ENCODE results near the gene LAMTOR2. TPM values are rescaled to one million over a fixed set of nuclear protein-coding genes. Genes with fewer than 3 reads are reported as not detected.

The LAMTOR2 gene
- total and polyA plus RNA-seq, 10 of the 15 experiments (the other 5 are each of a cell fraction or from before 2014, with no cell fraction given) = 71.9 to 264 (median 97.0) TPM

DNA sequence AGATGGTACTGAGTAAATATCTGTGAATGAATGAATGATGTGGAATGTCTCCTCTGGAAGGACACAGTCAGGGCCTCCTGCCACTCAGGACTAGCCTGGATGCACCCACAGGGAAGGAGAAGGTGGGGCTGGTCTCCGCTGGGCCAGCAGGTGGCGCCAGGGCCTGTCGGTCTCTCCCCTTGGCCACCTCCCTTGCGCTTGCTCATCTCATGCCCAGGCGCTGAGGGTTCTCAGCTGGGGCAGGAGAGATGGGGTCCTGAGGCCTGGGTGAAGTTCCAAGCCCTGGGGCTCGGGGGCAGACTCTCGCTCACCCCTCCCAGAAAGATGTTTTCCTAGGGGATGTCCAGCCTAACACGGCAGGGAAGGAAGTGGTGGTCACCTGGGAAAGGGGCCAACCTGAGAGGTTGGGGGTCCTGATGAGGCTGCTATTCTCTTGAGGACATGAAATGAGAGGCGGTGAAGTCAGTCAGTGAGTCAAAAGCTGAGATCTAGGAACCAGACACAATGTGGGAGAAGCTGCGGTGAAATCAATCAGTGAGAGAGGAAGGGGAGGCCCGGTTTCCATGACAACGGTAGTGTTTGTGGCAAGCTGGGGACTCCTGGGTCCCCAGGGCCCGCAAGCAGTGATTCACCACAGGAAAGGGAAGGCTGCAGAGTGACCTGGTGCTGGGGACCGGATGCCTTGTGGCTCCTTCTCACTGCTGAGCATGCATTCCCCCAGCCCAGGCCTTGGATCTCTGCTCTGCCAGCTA is 42.2 kb downstream of the LAMTOR2 start (continued):
- TF ChIP-seq, protein P1, sequence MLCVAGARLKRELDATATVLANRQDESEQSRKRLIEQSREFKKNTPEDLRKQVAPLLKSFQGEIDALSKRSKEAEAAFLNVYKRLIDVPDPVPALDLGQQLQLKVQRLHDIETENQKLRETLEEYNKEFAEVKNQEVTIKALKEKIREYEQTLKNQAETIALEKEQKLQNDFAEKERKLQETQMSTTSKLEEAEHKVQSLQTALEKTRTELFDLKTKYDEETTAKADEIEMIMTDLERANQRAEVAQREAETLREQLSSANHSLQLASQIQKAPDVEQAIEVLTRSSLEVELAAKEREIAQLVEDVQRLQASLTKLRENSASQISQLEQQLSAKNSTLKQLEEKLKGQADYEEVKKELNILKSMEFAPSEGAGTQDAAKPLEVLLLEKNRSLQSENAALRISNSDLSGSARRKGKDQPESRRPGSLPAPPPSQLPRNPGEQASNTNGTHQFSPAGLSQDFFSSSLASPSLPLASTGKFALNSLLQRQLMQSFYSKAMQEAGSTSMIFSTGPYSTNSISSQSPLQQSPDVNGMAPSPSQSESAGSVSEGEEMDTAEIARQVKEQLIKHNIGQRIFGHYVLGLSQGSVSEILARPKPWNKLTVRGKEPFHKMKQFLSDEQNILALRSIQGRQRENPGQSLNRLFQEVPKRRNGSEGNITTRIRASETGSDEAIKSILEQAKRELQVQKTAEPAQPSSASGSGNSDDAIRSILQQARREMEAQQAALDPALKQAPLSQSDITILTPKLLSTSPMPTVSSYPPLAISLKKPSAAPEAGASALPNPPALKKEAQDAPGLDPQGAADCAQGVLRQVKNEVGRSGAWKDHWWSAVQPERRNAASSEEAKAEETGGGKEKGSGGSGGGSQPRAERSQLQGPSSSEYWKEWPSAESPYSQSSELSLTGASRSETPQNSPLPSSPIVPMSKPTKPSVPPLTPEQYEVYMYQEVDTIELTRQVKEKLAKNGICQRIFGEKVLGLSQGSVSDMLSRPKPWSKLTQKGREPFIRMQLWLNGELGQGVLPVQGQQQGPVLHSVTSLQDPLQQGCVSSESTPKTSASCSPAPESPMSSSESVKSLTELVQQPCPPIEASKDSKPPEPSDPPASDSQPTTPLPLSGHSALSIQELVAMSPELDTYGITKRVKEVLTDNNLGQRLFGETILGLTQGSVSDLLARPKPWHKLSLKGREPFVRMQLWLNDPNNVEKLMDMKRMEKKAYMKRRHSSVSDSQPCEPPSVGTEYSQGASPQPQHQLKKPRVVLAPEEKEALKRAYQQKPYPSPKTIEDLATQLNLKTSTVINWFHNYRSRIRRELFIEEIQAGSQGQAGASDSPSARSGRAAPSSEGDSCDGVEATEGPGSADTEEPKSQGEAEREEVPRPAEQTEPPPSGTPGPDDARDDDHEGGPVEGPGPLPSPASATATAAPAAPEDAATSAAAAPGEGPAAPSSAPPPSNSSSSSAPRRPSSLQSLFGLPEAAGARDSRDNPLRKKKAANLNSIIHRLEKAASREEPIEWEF (IDR thresholded peaks at IDR 0.05; ENCODE audit: insufficient replicate concordance, low read depth, low read length) = peak; percentile 92
- TF ChIP-seq, protein P2, sequence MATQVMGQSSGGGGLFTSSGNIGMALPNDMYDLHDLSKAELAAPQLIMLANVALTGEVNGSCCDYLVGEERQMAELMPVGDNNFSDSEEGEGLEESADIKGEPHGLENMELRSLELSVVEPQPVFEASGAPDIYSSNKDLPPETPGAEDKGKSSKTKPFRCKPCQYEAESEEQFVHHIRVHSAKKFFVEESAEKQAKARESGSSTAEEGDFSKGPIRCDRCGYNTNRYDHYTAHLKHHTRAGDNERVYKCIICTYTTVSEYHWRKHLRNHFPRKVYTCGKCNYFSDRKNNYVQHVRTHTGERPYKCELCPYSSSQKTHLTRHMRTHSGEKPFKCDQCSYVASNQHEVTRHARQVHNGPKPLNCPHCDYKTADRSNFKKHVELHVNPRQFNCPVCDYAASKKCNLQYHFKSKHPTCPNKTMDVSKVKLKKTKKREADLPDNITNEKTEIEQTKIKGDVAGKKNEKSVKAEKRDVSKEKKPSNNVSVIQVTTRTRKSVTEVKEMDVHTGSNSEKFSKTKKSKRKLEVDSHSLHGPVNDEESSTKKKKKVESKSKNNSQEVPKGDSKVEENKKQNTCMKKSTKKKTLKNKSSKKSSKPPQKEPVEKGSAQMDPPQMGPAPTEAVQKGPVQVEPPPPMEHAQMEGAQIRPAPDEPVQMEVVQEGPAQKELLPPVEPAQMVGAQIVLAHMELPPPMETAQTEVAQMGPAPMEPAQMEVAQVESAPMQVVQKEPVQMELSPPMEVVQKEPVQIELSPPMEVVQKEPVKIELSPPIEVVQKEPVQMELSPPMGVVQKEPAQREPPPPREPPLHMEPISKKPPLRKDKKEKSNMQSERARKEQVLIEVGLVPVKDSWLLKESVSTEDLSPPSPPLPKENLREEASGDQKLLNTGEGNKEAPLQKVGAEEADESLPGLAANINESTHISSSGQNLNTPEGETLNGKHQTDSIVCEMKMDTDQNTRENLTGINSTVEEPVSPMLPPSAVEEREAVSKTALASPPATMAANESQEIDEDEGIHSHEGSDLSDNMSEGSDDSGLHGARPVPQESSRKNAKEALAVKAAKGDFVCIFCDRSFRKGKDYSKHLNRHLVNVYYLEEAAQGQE (IDR thresholded peaks at IDR 0.05; ENCODE audit: low read depth, low read length) = no peak
- TF ChIP-seq SP1 (IDR thresholded peaks at IDR 0.05; ENCODE audit: low read depth, low read length) (peak; percentile 87), TBL1XR1 (IDR thresholded peaks at IDR 0.05; ENCODE audit: low read depth, low read length) (peak; percentile 98), CHD2 (IDR thresholded peaks at IDR 0.05; ENCODE audit: borderline replicate concordance, low read depth, low read length) (peak; percentile 13; the same call in 1 of the 2 replicates), RAD21 (IDR thresholded peaks at IDR 0.05; ENCODE audit: insufficient read depth, low read depth, low read length) (peak; percentile 84)
- TF ChIP-seq, protein P3, sequence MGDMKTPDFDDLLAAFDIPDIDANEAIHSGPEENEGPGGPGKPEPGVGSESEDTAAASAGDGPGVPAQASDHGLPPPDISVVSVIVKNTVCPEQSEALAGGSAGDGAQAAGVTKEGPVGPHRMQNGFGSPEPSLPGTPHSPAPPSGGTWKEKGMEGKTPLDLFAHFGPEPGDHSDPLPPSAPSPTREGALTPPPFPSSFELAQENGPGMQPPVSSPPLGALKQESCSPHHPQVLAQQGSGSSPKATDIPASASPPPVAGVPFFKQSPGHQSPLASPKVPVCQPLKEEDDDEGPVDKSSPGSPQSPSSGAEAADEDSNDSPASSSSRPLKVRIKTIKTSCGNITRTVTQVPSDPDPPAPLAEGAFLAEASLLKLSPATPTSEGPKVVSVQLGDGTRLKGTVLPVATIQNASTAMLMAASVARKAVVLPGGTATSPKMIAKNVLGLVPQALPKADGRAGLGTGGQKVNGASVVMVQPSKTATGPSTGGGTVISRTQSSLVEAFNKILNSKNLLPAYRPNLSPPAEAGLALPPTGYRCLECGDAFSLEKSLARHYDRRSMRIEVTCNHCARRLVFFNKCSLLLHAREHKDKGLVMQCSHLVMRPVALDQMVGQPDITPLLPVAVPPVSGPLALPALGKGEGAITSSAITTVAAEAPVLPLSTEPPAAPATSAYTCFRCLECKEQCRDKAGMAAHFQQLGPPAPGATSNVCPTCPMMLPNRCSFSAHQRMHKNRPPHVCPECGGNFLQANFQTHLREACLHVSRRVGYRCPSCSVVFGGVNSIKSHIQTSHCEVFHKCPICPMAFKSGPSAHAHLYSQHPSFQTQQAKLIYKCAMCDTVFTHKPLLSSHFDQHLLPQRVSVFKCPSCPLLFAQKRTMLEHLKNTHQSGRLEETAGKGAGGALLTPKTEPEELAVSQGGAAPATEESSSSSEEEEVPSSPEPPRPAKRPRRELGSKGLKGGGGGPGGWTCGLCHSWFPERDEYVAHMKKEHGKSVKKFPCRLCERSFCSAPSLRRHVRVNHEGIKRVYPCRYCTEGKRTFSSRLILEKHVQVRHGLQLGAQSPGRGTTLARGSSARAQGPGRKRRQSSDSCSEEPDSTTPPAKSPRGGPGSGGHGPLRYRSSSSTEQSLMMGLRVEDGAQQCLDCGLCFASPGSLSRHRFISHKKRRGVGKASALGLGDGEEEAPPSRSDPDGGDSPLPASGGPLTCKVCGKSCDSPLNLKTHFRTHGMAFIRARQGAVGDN (IDR thresholded peaks at IDR 0.05) = peak; percentile 50
- TF ChIP-seq, protein P4, sequence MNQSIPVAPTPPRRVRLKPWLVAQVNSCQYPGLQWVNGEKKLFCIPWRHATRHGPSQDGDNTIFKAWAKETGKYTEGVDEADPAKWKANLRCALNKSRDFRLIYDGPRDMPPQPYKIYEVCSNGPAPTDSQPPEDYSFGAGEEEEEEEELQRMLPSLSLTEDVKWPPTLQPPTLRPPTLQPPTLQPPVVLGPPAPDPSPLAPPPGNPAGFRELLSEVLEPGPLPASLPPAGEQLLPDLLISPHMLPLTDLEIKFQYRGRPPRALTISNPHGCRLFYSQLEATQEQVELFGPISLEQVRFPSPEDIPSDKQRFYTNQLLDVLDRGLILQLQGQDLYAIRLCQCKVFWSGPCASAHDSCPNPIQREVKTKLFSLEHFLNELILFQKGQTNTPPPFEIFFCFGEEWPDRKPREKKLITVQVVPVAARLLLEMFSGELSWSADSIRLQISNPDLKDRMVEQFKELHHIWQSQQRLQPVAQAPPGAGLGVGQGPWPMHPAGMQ (IDR thresholded peaks at IDR 0.05; ENCODE audit: borderline replicate concordance) = peak; percentile 76; the same call in 1 of the 2 replicates
- TF ChIP-seq, protein P5, sequence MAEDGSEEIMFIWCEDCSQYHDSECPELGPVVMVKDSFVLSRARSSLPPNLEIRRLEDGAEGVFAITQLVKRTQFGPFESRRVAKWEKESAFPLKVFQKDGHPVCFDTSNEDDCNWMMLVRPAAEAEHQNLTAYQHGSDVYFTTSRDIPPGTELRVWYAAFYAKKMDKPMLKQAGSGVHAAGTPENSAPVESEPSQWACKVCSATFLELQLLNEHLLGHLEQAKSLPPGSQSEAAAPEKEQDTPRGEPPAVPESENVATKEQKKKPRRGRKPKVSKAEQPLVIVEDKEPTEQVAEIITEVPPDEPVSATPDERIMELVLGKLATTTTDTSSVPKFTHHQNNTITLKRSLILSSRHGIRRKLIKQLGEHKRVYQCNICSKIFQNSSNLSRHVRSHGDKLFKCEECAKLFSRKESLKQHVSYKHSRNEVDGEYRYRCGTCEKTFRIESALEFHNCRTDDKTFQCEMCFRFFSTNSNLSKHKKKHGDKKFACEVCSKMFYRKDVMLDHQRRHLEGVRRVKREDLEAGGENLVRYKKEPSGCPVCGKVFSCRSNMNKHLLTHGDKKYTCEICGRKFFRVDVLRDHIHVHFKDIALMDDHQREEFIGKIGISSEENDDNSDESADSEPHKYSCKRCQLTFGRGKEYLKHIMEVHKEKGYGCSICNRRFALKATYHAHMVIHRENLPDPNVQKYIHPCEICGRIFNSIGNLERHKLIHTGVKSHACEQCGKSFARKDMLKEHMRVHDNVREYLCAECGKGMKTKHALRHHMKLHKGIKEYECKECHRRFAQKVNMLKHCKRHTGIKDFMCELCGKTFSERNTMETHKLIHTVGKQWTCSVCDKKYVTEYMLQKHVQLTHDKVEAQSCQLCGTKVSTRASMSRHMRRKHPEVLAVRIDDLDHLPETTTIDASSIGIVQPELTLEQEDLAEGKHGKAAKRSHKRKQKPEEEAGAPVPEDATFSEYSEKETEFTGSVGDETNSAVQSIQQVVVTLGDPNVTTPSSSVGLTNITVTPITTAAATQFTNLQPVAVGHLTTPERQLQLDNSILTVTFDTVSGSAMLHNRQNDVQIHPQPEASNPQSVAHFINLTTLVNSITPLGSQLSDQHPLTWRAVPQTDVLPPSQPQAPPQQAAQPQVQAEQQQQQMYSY (CRISPR knock-in tag; IDR thresholded peaks at IDR 0.05) = no peak

Data from GM12878 (cell line).